Retinal pigment epithelial cell (primary cell): ENCODE measurements around the gene FMNL2.

ENCODE experiments used
- DNase-seq: peaks from one replicate; pipeline ENCODE4 v3.0.0-alpha.2; 2010; ENCODE audit warnings: low read depth
- H3K4me3 ChIP-seq: 2 replicates; pipeline ENCODE4 v1.5.1; 2011; ENCODE audit warnings: mild to moderate bottlenecking, low read length, control low read depth, moderate library complexity
- TF ChIP-seq, protein P1 (sequence below): conservative IDR thresholded peaks from 2 replicates; pipeline ENCODE4 v1.5.1; 2011; ENCODE audit warnings: low read depth, low read length, control low read depth, inconsistent platforms

Gene FMNL2

DNA sequence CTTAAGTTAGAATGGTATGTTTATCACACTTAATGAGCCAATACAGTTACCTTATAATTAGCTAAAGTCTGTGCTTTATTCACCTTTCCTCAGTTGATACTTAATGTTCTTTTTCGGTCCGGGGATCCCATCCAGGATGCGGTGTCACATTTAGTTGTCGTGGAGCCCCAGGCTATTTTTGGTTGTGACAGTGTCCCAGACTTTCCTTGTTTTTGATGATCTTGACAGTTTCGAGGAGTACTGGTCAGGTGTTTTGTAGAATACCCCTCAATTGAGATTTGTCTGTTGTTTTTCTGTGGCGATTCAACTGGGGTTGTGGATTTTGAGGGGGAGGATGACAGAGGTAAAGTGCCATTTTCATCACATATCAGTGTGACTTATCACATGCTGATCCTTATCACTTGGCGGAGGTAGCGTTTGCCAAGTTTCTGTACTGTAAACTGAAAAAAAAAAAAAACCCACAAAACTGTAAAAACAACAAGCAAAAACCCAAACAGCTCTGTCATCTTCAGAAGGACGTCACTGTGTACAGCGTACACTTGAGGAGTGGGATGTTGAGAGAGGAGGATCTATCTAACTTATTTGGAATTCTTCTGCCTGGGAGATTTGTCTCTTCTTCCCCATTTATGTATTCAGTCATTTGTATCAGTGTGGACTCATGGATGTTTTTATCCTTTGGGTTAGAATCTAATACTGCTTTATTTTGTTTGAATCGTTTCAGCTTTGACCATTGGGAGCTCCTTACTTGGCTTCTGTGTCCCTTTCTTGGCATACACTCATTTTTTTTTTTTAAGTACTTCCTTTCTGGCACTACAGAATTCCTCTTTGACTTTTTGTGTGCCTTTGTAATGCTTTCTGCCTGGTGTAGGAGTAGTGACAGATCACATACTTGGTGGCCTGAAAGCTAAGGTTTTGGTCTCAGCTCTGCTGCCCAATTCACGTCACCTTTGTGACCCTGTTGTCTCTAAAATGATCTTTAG, 68.1 kb downstream of the FMNL2 start:
- DNase-seq, result no peak
- TF ChIP-seq, protein P1, sequence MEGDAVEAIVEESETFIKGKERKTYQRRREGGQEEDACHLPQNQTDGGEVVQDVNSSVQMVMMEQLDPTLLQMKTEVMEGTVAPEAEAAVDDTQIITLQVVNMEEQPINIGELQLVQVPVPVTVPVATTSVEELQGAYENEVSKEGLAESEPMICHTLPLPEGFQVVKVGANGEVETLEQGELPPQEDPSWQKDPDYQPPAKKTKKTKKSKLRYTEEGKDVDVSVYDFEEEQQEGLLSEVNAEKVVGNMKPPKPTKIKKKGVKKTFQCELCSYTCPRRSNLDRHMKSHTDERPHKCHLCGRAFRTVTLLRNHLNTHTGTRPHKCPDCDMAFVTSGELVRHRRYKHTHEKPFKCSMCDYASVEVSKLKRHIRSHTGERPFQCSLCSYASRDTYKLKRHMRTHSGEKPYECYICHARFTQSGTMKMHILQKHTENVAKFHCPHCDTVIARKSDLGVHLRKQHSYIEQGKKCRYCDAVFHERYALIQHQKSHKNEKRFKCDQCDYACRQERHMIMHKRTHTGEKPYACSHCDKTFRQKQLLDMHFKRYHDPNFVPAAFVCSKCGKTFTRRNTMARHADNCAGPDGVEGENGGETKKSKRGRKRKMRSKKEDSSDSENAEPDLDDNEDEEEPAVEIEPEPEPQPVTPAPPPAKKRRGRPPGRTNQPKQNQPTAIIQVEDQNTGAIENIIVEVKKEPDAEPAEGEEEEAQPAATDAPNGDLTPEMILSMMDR, result no peak
- no peak overlapping the region for H3K4me3 ChIP-seq

GRCh38 chr2:152405206-152406118, 70.5 kb downstream of the FMNL2 start:
- H3K4me3 ChIP-seq, result no peak overlapping the region
- TF ChIP-seq, protein P1, result no peak
- no peak for DNase-seq

- no peak for DNase-seq
- TF ChIP-seq, protein P1, result no peak
- no peak overlapping the region for H3K4me3 ChIP-seq
Measured at GRCh38 chr2:152406119-152406835, 71.3 kb downstream of the FMNL2 start.

DNA sequence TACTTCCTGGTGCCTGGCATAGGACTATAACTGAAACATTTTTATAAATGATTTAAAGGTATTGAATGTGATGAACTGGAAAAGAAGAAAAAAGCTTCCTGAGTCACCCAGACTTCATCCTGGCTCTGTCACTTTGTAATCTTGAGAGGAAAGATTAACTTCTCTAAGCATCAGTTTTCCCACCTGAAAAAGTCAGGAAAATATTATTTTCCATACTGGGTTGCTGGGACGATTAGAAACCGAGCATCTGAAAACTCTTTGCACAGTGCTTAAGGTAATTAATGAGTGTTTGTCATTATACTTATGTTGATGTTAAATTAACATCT, 71.8 kb downstream of the FMNL2 start:
- DNase-seq, result no peak
- H3K4me3 ChIP-seq, result no peak overlapping the region
- TF ChIP-seq, protein P1, result no peak

DNA sequence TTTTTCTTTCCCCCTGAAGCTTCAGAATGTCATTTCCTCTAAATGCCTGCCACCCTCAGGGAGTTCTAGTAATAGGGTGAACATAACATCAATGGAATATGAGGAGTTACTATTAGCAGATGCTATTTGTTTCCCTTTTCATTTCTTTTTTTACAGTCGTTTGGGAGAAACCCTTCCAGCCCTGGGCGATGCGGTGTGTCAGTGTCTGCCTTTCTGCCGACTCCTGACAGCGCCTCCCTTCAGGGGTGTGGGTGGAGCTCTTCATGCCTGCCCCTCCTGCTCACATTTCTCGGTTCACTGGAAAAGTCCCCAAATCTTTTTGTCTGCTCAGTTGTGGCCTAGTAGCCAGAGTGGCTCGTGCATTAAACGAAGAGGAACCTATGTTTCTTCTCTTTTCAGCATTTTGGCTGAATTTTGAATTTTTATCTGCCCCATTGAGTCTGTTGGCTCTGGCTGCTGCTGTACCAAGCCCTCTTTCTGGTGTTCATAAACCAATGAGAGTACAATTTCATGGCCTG, 72.3 kb downstream of the FMNL2 start:
- TF ChIP-seq, protein P1, result no peak
- no peak for DNase-seq
- no peak overlapping the region for H3K4me3 ChIP-seq

GRCh38 chr2:152407806-152408205, 72.8 kb downstream of the FMNL2 start:
- DNase-seq, result no peak
- TF ChIP-seq, protein P1, result no peak
- H3K4me3 ChIP-seq, result no peak overlapping the region
